Stimulated activated CD8-positive, alpha-beta memory T cell treated with anti-CD3 and anti-CD28 coated beads, Interleukin-2, amount 100 ng/mL, for 1 hour (primary cell): ENCODE results near the gene SRSF2.
"Not testable (repeated sequence)": the region's sequence is repeated elsewhere in the genome, so short reads cannot be mapped to it uniquely, and the experiment has no call there.

Experiments used
- DNase-seq, 2 donors: peaks; one replicate each; pipeline ENCODE4 v3.0.0-alpha.2; 2020; ENCODE audit warnings: low read depth in 2 of 2

Gene SRSF2, protein sequence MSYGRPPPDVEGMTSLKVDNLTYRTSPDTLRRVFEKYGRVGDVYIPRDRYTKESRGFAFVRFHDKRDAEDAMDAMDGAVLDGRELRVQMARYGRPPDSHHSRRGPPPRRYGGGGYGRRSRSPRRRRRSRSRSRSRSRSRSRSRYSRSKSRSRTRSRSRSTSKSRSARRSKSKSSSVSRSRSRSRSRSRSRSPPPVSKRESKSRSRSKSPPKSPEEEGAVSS

GRCh38 chr17:76737082-76737675, at the start of gene SRSF2:
Gene SRSF2, minus strand, starts transcription at chr17:76737331. Its CDS starts 171 bp downstream, at chr17:76737160.
- DNase-seq: peak; percentile 97

GRCh38 chr17:76784926-76785325, 47.8 kb upstream of the SRSF2 start:
- DNase-seq: no peak

GRCh38 chr17:76783146-76783545, 46.0 kb upstream of the SRSF2 start:
- no peak for DNase-seq

GRCh38 chr17:76781056-76781982, 44.2 kb upstream of the SRSF2 start:
- DNase-seq: no peak

- DNase-seq: no peak
Measured at GRCh38 chr17:76775021-76775600, 38.0 kb upstream of the SRSF2 start.

DNA sequence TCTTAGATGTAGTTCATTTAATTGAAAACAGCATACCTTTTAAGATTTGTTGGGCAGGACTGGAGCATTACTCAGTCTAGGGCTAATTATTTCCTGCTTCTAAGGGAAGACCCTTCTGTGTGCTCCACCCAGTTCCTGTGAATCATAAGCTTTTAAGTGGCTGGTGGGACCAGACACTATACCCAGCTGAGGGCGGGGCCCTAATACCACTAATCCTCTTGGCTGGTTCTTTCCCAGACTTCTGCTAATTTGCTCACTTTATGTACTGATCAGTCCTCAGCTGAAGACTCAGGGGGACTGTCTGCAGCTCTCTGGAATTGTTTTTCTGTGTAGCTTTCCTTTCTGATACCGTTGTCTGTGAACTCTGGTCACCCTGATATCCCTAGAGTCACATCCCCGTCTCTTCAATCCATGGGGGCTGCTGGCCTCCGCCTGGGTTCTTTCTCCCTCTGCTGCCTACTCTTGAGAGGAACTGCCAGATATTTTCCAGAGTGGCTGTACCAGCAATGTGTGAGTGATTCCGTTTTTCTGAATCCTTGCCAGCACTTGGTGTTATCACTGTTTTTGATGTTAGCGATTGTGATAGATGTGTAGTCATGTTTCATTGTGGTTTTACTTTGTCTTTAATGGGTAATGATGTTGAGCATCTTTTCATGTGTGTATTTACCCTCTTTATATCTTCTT, 35.9 kb upstream of the SRSF2 start:
- DNase-seq: peak; percentile 15 to 46

GRCh38 chr17:76758570-76758969, 21.4 kb upstream of the SRSF2 start:
- DNase-seq: no peak

GRCh38 chr17:76757256-76757655, 20.1 kb upstream of the SRSF2 start:
- no peak for DNase-seq

DNA sequence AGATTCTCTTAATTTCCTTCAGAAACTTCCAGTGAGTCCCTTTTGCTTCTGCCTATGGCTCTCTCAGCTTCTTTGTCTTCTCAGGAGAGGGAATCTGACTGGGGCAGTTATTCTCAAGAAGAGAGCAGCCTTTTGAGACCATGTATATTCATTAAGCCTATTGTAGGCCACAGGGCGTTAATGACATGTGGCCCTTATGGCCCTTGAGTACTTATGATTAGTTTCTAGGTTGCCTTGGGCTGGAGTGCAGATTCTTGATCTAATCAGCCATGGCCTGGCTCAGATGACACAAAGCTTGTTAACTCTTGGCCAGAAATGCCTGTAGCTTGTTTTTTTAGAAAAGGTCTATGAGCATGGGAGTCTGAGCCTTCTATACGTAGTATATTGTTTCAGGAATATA, 18.2 kb upstream of the SRSF2 start:
- DNase-seq: no peak

GRCh38 chr17:76753061-76753961, 16.2 kb upstream of the SRSF2 start:
- DNase-seq: no peak

DNA sequence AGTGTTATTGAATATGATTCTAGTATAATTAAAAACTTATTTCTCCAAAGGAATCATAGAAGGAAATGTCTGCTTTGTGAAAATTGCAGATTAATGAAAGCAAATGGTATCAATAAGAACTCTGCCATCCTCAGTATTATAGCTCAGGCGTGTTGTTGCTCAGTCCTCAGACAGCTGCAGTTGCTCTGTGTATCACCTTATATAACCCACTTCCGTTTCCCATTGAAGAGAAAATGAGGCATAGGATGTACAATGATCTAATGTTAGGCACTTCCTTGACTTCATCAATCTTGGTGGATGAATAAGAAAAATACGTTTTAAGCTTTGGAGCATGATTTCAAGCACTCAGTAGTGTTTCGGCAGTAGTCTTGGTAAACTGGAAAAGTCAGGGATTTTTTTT, 14.9 kb upstream of the SRSF2 start:
- no peak for DNase-seq

- no peak for DNase-seq
Measured at GRCh38 chr17:76751416-76751993, 14.4 kb upstream of the SRSF2 start.

GRCh38 chr17:76748657-76749056, 11.5 kb upstream of the SRSF2 start:
- DNase-seq: no peak

GRCh38 chr17:76747716-76748363, 10.7 kb upstream of the SRSF2 start:
- no peak for DNase-seq

- DNase-seq: not testable (repeated sequence)
Measured at GRCh38 chr17:76745785-76746184, 8.7 kb upstream of the SRSF2 start.

DNA sequence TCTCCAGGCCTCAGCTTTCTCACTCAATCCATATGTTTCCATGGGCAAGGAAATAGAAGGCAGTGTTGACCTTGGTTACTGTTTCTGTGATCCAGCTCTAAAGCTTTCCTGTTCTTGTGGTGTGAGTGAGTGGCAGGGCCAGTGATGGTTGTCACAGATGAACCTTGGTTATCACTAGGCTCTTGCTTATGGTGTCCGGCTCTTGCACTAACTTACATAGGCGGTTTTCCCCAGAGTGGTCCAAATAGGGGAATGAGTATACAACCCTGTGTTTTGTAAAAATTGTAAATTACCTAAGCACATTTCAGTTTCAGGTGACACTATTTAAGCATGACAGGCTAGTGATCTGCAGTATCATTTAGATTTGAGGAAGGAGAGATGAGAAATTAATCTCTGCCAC, 7.6 kb upstream of the SRSF2 start:
- no peak for DNase-seq

- no peak for DNase-seq
Measured at GRCh38 chr17:76742958-76743357, 5.8 kb upstream of the SRSF2 start.

DNA sequence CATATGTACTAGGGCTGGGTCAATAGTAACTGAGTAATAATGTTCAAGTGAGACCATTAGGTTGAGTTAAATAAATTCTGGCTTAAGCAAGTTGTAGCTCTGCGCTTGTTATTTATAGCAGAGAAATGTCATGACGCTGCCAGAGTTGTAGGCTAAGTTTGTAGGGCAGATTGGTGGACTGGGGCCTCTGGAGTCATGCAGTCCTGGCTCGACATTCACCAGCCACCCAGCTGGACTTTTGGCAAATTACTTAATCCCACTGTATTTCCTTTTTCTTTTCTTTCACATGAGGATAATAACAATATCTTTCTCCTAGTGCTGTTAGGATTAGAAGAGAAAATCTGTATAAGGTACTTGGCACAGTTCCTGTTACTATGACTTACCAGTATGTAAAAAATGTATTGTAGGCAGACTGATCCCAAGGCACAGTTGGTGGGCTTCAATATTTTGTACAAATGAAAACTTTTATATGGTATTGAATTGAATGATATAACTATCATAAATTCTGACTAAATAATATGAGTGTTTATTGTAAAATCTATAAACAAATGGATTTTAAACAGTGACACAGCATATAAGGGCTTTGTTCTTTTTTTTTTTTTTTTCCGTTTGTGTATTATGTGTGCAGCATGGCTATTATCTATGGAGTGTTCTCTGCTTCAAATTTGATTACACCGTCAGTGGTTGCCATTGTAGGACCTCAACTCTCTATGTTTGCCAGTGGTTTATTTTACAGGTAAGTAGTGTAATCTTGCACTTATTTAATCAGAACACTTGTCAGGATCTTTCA, 3.4 kb upstream of the SRSF2 start:
- no peak for DNase-seq

- not testable (repeated sequence) for DNase-seq
Measured at GRCh38 chr17:76739568-76740115, 2.5 kb upstream of the SRSF2 start.
